GM18499 (cell line): ENCODE results near the gene OR4C13.
"Not testable (repeated sequence)": the region's sequence is repeated elsewhere in the genome, so short reads cannot be mapped to it uniquely, and the experiment has no call there.

Source experiments
- ATAC-seq: cut with Tn5 transposase; IDR thresholded peaks from one replicate; pipeline ENCODE4 v1.9.1; 2021; ENCODE audit warnings: moderate number of reproducible peaks; ENCODE audit not compliant: insufficient read depth, unreplicated experiment

The OR4C13 gene

DNA sequence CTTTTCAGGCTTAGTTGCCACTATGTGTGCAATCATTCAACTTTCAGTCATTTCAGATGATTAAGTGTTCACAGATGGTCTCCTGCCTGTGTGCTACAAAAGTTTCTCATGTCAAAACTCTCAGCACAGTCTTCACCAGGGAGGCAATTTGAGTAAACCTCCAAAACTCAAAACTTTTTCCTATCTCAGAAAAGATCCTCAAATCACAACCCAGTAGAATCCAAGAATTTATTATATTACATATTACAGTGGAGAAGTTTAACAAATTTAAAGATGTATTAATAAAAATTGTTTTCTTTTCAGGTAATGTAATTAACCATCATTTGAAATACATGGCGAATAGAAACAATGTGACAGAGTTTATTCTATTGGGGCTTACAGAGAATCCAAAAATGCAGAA lies at the start of gene OR4C13:
OR4C13 (plus strand) TSS at position 301 of the 400 bp plus-strand sequence; CDS start at position 333, 32 bp downstream.
- ATAC-seq: no peak

GRCh38 chr11:49911516-49911915 lies 40.7 kb upstream of the OR4C13 start:
- not testable (repeated sequence) for ATAC-seq

- not testable (repeated sequence) for ATAC-seq
These were observed 3.5 kb upstream of the OR4C13 start for GRCh38 chr11:49948701-49949100.

DNA sequence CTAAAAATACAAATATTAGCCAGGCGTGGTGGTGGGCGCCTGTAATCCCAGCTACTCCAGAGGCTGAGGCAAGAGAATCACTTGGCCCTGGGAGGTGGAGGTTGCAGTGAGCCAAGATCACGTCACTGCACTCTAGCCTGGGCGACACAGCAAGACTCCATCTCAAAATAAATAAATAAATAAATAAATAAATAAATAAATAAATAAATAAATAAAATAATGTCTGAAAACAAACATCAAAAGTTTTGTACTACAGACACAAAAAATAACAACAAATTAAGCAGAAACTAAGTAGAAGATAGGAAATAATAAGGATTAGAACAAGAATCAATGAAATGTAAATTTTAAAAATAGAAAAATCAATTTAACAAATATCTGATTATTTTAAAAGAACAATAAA lies 21.2 kb downstream of the OR4C13 start:
- not testable (repeated sequence) for ATAC-seq

DNA sequence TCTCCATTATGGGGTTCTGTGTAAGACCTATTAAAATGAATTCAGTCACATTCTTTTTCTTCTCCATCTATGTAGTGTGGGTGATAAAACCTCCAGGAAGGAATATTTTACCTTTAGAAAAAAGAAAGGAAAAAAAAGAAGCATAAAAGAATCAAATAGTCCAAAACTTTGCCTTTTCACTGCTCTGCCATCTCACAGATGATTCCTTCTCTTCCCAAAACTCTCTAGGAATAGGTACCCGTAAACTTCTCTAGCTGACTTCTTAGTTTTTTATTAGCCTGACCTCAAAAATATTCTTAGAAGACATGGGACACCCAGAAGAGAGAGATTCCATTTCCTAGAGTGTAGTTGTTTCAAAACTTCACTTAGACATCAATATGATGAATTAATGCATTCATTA lies 30.2 kb downstream of the OR4C13 start, which contains the start of gene OR4C12:
OR4C12 (minus strand) TSS at position 101 of the 400 bp plus-strand sequence; CDS start at position 67, 34 bp downstream.
- not testable (repeated sequence) for ATAC-seq

- ATAC-seq: no peak
These were observed 43.4 kb downstream of the OR4C13 start for GRCh38 chr11:49995565-49995964.
